ENCODE results near the gene TUBB2B. TPM values are rescaled to one million over a fixed set of nuclear protein-coding genes. Genes with fewer than 3 reads are reported as not detected.

Gene TUBB2B
- 0.25 and 2.9 TPM in 2 replicates for total RNA-seq (ENCODE audit: low replicate concordance)

DNA sequence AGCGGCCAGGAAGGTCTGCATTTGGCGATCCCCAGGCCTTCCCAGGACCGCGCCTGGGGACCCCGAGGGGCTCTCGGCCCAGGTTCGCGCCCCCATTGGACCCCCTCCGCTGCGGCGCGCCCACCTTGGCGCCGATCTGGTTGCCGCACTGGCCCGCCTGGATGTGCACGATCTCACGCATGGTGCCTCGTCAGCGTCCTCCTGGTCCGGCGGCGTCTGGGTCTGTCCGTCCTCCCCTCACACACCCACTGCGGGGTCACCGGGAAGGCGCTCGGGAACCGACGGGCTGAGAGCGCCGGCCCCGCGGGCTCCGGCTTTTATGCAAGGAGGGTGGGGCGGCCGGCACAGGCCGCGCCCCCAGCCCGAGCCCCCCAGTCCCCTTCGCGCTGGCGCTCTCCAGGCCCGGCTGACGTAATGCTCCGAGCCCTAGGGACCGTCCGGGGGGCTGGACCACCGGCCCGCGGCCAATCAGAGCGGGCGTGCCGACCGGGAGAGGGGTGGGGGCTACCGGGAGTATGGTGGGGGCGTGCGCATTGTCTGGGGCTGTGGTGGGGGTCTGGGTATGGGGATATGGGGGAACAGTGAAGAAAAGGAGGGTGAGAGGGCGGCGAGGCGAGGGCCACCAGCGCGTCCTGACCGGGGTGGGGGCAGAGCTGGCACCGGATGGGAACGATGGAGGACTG lies at the start of gene TUBB2B:
TSS of gene TUBB2B (minus strand) at position 291 of the 683 bp plus-strand sequence. CDS start at position 181, 110 bp downstream.
- TF ChIP-seq, protein P1, sequence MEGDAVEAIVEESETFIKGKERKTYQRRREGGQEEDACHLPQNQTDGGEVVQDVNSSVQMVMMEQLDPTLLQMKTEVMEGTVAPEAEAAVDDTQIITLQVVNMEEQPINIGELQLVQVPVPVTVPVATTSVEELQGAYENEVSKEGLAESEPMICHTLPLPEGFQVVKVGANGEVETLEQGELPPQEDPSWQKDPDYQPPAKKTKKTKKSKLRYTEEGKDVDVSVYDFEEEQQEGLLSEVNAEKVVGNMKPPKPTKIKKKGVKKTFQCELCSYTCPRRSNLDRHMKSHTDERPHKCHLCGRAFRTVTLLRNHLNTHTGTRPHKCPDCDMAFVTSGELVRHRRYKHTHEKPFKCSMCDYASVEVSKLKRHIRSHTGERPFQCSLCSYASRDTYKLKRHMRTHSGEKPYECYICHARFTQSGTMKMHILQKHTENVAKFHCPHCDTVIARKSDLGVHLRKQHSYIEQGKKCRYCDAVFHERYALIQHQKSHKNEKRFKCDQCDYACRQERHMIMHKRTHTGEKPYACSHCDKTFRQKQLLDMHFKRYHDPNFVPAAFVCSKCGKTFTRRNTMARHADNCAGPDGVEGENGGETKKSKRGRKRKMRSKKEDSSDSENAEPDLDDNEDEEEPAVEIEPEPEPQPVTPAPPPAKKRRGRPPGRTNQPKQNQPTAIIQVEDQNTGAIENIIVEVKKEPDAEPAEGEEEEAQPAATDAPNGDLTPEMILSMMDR (IDR thresholded peaks at IDR 0.05; ENCODE audit: insufficient read depth, low read length): no peak
- peak within 1 kb of the TSS; percentile 48 for H3K4me3 ChIP-seq (ENCODE audit: low read depth, low read length)
- DNase-seq (ENCODE audit: low read depth): no peak

DNA sequence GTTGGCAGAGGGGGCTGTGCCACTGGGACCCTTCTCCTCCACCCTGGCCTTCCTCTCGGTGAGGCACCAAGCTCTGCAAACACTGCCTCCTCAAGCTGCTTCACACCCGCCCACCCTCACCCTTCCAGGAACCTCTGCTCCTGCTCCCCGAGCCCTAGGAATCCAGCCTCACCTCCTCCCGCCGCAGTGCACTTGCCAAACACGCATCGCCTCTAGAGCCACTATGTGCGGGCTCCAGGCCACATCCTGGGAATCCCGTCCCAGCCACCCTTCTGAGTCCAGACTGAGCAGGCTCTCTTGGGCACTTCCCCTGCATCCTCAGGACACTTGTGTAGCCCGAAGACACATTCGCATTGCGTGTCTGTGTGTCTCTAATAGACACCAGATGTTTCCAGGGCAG lies 49.8 kb upstream of the TUBB2B start:
- TF ChIP-seq, protein P1 (IDR thresholded peaks at IDR 0.05; ENCODE audit: insufficient read depth, low read length): no peak
- no peak for DNase-seq (ENCODE audit: low read depth)
- H3K4me3 ChIP-seq (ENCODE audit: low read depth, low read length): no peak overlapping the region

DNA sequence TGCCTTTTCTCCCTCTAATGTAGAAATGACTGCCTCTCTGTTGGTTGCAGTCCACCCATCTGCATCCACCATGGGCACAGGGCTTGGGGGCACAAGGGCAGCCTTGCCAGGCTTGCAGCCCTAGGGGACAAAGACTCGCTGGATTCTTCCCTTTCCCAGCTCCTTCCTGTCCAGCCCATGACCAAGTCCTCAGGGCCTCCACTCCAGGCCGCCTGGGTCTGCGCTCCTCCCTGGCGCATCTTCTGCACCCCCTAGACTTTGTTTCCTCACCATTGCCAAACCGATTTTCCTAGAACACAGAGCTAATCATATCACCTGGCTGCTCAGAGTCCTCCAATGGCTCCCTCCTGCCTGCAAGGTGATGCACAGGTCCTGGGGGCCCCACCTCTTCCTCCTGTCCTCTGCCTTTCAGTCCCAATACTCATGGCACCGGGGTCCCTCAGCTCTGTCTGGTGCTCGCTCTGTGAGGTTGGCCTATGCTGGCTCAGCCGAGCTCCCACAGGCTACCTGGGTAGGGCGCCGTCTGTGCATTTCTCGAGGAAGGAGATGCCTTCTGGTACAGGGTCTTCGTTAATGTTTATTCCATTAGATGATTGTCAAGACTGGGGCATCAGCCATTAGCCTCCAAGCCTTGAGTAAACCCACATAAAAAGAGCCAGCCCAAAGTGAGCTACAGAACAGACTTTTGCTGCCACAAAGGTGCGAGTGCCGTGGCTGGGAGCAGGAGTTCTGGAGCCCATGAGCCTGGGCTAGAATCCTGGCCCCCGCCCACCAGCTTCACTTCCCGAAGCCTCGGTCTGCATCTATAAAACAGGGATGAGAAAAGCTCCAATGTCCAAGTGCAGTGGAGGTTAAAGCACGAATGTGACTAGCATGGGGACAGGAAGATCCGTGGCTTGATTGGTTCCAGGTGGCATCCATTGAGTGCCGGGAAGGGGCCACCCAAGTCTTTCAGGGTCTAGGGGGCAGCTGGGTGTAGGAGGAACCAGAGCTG lies 49.0 kb upstream of the TUBB2B start:
- DNase-seq (ENCODE audit: low read depth): no peak
- TF ChIP-seq, protein P1 (IDR thresholded peaks at IDR 0.05; ENCODE audit: insufficient read depth, low read length): no peak
- no peak overlapping the region for H3K4me3 ChIP-seq (ENCODE audit: low read depth, low read length)

DNA sequence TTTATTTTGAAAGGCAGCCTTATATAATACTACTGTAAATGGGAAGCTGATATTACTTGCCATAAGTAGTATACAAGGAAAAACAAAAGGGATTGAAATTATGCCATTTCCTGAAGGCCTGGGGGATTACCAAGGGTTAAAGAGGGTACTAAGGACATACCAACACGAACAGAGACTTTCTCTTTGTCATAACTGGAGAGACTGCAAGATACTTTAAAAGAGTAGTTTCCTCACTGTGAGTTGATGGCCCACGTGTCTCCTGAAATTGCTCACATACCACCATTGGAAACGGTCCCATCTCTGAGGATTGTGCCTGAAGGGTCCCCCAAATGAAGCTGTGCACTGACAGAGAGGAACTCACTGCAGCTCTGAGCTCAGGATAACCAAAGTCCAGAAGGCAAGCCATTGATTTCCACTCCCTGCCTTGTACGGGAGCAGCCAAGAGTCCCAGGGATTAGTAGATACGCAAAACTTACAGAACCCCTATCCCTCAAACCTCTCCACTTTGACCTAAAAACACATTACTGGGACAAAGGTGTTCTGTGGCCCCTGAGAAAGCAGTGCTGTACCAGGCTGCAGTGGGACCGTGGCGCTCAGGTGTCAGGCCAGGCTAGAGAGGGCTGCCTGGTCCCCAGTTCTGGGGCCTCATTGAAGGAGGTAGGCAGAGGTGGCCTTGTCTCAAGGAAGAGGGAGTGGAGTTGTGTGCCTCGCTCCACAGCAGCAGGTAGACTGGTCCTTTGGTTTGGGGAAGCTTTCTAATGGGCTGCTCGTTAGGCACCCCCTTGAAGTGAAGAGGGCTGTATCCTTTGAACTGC lies 46.5 kb upstream of the TUBB2B start:
- no peak overlapping the region for H3K4me3 ChIP-seq (ENCODE audit: low read depth, low read length)
- TF ChIP-seq, protein P1 (IDR thresholded peaks at IDR 0.05; ENCODE audit: insufficient read depth, low read length): no peak
- DNase-seq (ENCODE audit: low read depth): no peak

DNA sequence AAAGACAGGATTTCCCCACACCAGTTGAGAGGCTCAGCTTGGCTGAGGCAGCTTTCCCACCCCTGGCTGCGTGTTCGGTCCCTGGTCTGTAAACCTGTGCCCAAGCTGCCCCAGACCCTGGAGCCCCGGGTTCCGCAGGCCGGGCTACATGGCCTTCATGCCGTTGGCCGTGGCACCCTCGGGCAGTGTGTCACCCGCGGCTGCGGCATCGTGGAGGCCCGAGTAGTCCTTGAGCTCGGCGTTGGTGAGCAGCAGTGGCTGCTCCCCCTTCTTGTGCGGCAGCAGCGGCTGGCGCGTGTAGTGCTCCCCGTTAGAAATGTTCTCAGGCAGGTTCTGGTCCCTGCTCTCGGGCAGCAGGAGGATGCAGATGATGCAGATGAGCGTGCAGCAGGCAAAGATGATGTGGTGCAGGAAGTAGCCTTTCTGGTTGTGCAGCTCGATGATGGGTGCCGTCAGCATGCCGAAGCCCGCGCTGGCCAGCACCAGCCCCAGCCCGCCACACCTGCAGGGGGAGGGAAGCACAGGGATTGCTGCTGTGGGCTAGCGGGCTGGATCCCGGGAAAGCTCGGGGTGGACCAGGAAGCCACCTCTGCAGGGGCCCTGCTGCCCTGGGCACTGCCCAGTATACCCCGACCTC lies 45.6 kb upstream of the TUBB2B start:
- no peak overlapping the region for H3K4me3 ChIP-seq (ENCODE audit: low read depth, low read length)
- DNase-seq (ENCODE audit: low read depth): no peak
- TF ChIP-seq, protein P1 (IDR thresholded peaks at IDR 0.05; ENCODE audit: insufficient read depth, low read length): no peak

DNA sequence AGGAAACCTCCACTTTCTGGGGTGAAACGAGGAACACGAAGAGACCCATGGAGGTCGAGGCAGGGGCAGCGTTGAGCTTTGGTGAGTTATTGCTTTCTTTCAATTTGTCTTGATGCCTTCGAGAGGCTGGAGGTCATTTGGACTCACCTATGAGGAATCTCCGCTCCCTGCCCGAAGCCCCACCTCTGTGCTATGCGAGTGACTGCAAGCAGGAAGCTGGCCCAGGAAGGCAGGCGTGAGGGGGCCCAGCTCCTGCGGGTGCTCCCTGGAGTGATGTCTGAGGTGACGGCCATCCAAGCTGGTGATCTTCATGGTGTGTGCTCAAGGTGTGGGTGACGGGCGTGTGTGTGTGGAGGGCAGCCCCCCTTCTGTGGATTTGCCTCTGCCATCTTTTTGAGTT lies 44.3 kb upstream of the TUBB2B start:
- DNase-seq (ENCODE audit: low read depth): no peak
- H3K4me3 ChIP-seq (ENCODE audit: low read depth, low read length): no peak overlapping the region
- TF ChIP-seq, protein P1 (IDR thresholded peaks at IDR 0.05; ENCODE audit: insufficient read depth, low read length): no peak

Data from fibroblast of the aortic adventitia (primary cell).